GM19099 (cell line): Measurements from ENCODE around the gene JPH4.

Source experiments
- POLR2A ChIP-seq: IDR thresholded peaks from 3 replicates; pipeline ENCODE4 v1.6.1; 2011; ENCODE audit warnings: low read depth; ENCODE audit not compliant: insufficient read length; ENCODE audit errors: extremely low read depth

Gene JPH4

GRCh38 chr14:23550812-23551265, 27.8 kb downstream of the JPH4 start:
- TF ChIP-seq POLR2A, result no peak

- TF ChIP-seq POLR2A, result no peak
Measured at GRCh38 chr14:23550131-23550811, 28.3 kb downstream of the JPH4 start.

- TF ChIP-seq POLR2A, result no peak
Measured at GRCh38 chr14:23548351-23549318, 30.0 kb downstream of the JPH4 start.

GRCh38 chr14:23547924-23548323, 30.7 kb downstream of the JPH4 start:
- no peak for TF ChIP-seq POLR2A

DNA sequence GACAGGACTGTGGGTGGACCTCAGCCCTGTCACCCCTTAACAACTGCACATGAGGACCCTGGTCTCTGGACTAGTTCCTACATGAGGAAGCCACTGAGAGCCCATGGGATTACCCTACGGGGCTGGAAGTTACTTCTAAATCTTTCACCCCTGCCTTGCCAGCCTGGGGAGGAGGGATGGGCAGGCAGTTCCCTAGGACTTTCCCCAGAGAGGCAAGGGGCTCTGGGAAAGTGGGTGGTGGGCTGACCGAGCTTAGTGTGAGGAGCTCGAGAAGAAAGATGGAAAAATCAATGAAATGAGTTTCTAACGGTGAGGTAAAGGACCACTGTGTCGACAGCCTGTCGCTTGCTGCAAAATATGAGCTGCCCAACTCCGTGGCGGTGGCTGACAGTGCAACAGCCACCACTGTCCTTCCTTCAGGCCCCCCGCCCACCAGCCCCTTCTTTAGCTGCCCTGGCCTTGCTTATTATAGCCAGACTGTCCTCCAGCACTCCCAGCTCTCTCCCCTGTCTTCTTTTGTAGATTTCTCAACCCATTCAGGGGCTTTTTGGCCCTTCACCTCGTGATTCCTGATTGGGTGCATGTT, 32.0 kb downstream of the JPH4 start:
- TF ChIP-seq POLR2A, result no peak

- TF ChIP-seq POLR2A, result no peak
Measured at GRCh38 chr14:23545740-23546365, 32.7 kb downstream of the JPH4 start.

GRCh38 chr14:23544511-23545447, 33.8 kb downstream of the JPH4 start:
- TF ChIP-seq POLR2A, result no peak

GRCh38 chr14:23543403-23543802, 35.2 kb downstream of the JPH4 start:
- no peak for TF ChIP-seq POLR2A

DNA sequence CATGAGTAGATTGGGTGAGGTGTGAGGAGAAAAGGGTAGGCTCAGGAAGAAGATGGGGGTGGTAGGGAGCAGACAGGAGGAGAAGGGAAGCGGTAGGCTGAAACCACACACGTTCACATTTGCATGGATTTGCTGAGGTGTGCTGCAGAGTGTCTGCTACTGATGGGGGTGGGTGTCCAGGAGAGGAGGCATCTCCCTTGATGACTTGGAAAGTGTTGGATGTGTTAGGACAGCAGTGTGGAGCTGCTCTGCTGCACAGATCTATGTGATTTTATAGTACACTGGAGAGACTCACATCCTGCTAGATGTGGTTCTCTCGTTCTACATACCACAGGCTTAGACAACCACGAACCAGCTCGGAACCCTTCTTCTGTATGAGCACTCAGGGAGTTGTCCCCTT, 36.3 kb downstream of the JPH4 start:
- TF ChIP-seq POLR2A, result no peak

- TF ChIP-seq POLR2A, result no peak
Measured at GRCh38 chr14:23540141-23540469, 38.5 kb downstream of the JPH4 start.

GRCh38 chr14:23539248-23540140, 39.1 kb downstream of the JPH4 start:
- TF ChIP-seq POLR2A, result no peak

GRCh38 chr14:23538785-23539184, 39.8 kb downstream of the JPH4 start:
- no peak for TF ChIP-seq POLR2A

DNA sequence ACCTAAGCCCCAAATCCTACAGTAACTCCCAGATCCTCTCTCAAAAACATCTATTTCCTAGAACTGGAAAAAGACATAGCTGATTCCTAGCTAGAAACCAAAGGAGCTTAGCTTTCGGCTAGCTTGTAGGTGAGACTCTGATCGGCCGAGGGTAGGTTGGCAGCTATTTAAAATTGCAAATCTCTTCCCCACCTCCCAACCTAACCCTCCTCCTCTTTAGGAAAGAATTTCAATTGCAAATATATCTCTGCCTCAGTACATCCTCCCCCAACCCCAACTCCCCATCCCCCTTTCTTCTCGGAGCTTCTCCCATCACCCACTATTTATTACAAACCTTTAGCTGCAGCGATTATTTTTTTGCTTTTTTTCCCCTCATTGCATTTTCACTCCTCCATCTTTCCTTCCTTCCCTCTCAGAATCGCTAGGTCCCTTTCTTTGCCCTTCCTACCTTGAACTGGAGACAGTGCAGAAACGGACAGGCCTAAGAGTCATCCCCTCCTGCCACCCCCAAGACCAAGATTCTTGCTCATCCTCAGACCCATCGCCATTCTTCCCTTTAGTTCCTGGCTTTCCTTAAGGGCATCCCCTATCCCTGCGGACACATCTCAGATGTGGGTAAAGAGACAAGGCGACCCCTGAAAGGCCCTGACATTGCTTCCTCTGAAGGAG, 40.4 kb downstream of the JPH4 start:
- no peak for TF ChIP-seq POLR2A
